ENCODE data around the gene VIPR2.

- TF ChIP-seq, protein P1, sequence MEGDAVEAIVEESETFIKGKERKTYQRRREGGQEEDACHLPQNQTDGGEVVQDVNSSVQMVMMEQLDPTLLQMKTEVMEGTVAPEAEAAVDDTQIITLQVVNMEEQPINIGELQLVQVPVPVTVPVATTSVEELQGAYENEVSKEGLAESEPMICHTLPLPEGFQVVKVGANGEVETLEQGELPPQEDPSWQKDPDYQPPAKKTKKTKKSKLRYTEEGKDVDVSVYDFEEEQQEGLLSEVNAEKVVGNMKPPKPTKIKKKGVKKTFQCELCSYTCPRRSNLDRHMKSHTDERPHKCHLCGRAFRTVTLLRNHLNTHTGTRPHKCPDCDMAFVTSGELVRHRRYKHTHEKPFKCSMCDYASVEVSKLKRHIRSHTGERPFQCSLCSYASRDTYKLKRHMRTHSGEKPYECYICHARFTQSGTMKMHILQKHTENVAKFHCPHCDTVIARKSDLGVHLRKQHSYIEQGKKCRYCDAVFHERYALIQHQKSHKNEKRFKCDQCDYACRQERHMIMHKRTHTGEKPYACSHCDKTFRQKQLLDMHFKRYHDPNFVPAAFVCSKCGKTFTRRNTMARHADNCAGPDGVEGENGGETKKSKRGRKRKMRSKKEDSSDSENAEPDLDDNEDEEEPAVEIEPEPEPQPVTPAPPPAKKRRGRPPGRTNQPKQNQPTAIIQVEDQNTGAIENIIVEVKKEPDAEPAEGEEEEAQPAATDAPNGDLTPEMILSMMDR (IDR thresholded peaks at IDR 0.05; ENCODE audit: low read length): no peak
- TF ChIP-seq EZH2 (optimal IDR thresholded peaks at IDR 0.05; ENCODE audit: low read depth, low read length): no peak
- TF ChIP-seq EZH2phosphoT487 (IDR thresholded peaks at IDR 0.05; ENCODE audit: low read length): no peak
These were observed 14.4 kb downstream of the VIPR2 start for GRCh38 chr7:159130199-159130775.

Data from MM.1S (cell line).